Measurements from ENCODE around the gene CP. TPM values are rescaled to one million over a fixed set of nuclear protein-coding genes. Genes with fewer than 3 reads are reported as not detected.

Gene CP
- total RNA-seq, 1 donor from 2014 or later = not detected

- Mint-ChIP-seq H3K36me3 (ENCODE audit: low read depth) (no peaks in the 10 kb centered on the region), H3K4me3 (no peak overlapping the region), H3K27me3 (no peaks in the 10 kb centered on the region), H3K27ac (no peak overlapping the region), H3K9me3 (no peaks in the 10 kb centered on the region), H3K4me1 (no peaks in the 10 kb centered on the region)
- DNase-seq = no peak
- ChIA-PET CTCF (no interaction called here), POLR2A (no interaction called here)
- no peak for TF ChIP-seq CTCF (IDR thresholded peaks at IDR 0.05)
- ATAC-seq (ENCODE audit: low read depth) = no peak
- intact Hi-C loops (cut with micrococcal nuclease) = no loop called here
These were observed 35.4 kb downstream of the CP start for GRCh38 chr3:149186219-149186618.

DNA sequence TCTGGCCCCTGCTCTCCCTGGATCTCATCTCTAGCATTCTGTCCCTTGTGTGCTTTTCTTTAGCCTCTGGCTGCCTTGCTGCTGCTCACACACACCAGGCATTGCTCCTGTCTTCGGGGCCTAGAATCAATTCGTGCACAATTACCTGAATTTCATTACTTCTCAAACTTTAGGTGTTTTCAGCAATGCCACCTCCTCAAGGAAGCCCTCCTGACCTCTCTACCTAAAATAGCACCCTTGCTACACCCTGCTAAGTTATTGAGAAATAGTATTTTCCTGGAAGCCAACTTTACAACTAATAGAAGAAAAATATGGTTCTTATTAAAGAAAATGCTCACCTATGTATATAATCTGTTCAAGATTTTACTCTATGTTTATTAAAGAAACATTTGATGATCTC, 40.4 kb downstream of the CP start:
- DNase-seq (no peak), ATAC-seq (ENCODE audit: low read depth) (no peak)
- intact Hi-C loops (cut with micrococcal nuclease) = no loop called here
- H3K36me3 Mint-ChIP-seq (ENCODE audit: low read depth) = peaks cover 16% of the 10 kb centered on the region
- no peaks in the 10 kb centered on the region for H3K9me3 Mint-ChIP-seq
- no peak for TF ChIP-seq CTCF (IDR thresholded peaks at IDR 0.05)
- H3K27ac Mint-ChIP-seq = no peak overlapping the region
- H3K4me3 Mint-ChIP-seq = no peak overlapping the region
- POLR2A ChIA-PET = no interaction called here
- H3K4me1 Mint-ChIP-seq = no peaks in the 10 kb centered on the region
- no peaks in the 10 kb centered on the region for H3K27me3 Mint-ChIP-seq
- CTCF ChIA-PET = no interaction called here

GRCh38 chr3:149180057-149180573, 41.5 kb downstream of the CP start:
- ATAC-seq (ENCODE audit: low read depth) (no peak), DNase-seq (no peak)
- no peak overlapping the region for H3K4me3 Mint-ChIP-seq
- H3K27me3 Mint-ChIP-seq = no peaks in the 10 kb centered on the region
- no peak for TF ChIP-seq CTCF (IDR thresholded peaks at IDR 0.05)
- intact Hi-C loops (cut with micrococcal nuclease) = no loop called here
- H3K4me1 Mint-ChIP-seq = no peaks in the 10 kb centered on the region
- H3K36me3 Mint-ChIP-seq (ENCODE audit: low read depth) = peaks cover 25% of the 10 kb centered on the region
- POLR2A ChIA-PET = interaction anchor here (0.6 to 1.1 kb wide), 2 partner anchors 51 to 60 kb away, joined by 3 to 4 read pairs; partner anchors contain the start of gene HPS3
- CTCF ChIA-PET = interaction anchor here (1.1 kb wide), 1 partner anchor 59 kb away, joined by 4 read pairs; no protein-coding TSS in a partner anchor
- H3K27ac Mint-ChIP-seq = no peak overlapping the region
- no peaks in the 10 kb centered on the region for H3K9me3 Mint-ChIP-seq

DNA sequence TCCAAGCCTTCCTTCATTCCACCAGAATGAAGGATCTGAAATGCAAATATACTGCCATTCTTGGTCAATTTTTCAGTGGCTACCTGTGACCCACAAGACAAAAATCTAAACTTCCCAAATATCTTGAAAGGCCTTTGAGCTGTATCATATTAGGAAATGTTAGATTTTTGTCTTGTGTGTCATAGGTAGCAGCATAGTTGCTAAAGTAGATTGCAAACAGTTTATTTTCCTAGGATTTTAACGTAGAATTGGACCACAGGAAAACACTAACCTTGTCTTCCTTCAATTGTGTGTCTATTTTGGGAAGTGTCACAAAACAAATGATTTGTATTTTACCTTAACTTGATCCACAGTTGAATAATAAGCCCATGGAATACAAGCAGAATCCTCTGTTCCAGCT, 42.4 kb downstream of the CP start:
- intact Hi-C loops (cut with micrococcal nuclease) = no loop called here
- ATAC-seq (ENCODE audit: low read depth) (no peak), DNase-seq (no peak)
- Mint-ChIP-seq H3K9me3 (no peaks in the 10 kb centered on the region), H3K4me1 (peaks cover 2% of the 10 kb centered on the region), H3K4me3 (no peak overlapping the region), H3K36me3 (ENCODE audit: low read depth) (peaks cover 31% of the 10 kb centered on the region), H3K27me3 (no peaks in the 10 kb centered on the region), H3K27ac (no peak overlapping the region)
- no peak for TF ChIP-seq CTCF (IDR thresholded peaks at IDR 0.05)
- ChIA-PET POLR2A (no interaction called here), CTCF (interaction anchor here (1.1 kb wide), 1 partner anchor 59 kb away, joined by 4 read pairs; no protein-coding TSS in a partner anchor)

DNA sequence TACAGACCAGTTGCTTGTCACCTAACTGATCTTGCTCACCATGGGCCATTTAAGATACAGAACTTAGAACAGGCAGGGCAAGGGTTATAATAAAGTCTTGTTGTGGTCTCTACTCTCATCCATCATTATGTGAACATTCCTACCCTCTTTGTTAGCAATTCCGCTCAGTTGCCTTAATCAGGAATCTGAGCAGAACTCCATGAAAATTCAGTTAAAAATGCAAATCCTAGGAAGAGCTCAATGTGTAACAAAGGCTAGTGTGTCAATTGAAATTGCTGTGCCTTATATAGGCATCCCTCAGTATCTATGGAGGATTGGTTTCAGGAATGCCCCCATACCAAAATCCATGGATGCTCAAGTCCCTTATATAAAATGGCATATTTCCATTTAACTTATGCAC, 44.5 kb downstream of the CP start:
- Mint-ChIP-seq H3K36me3 (ENCODE audit: low read depth) (peaks cover 47% of the 10 kb centered on the region), H3K4me3 (no peak overlapping the region), H3K27ac (no peak overlapping the region), H3K9me3 (no peaks in the 10 kb centered on the region), H3K27me3 (no peaks in the 10 kb centered on the region), H3K4me1 (peaks cover 2% of the 10 kb centered on the region)
- DNase-seq (no peak), ATAC-seq (ENCODE audit: low read depth) (no peak)
- CTCF ChIA-PET = no interaction called here
- POLR2A ChIA-PET = no interaction called here
- no peak for TF ChIP-seq CTCF (IDR thresholded peaks at IDR 0.05)
- intact Hi-C loops (cut with micrococcal nuclease) = no loop called here

All from activated B cell treated with CpG ODN at 0.5 μM for 24 hours (primary cell).